HG02642 (cell line): ENCODE results near the gene GPC5.
A peak's percentile ranks its signal among the peaks of the same experiment; 100 is the strongest.
"Not testable (repeated sequence)": the region's sequence is repeated elsewhere in the genome, so short reads cannot be mapped to it uniquely, and the experiment has no call there.

Experiments
- ATAC-seq: cut with Tn5 transposase; IDR thresholded peaks from one replicate; pipeline ENCODE4 v1.9.1; 2021; ENCODE audit warnings: mild to moderate bottlenecking; ENCODE audit not compliant: unreplicated experiment, poor library complexity

Gene GPC5

GRCh38 chr13:91632086-91632485, 233.7 kb downstream of the GPC5 start:
- no peak for ATAC-seq

GRCh38 chr13:91639330-91639729, 240.9 kb downstream of the GPC5 start:
- ATAC-seq: no peak

GRCh38 chr13:91643394-91643793, 245.0 kb downstream of the GPC5 start:
- ATAC-seq: no peak

- ATAC-seq: no peak
These were observed 246.4 kb downstream of the GPC5 start for GRCh38 chr13:91644806-91645205.

- ATAC-seq: no peak
These were observed 249.1 kb downstream of the GPC5 start for GRCh38 chr13:91647361-91647990.

- no peak for ATAC-seq
These were observed 249.6 kb downstream of the GPC5 start for GRCh38 chr13:91648012-91648411.

GRCh38 chr13:91649456-91649855, 251.0 kb downstream of the GPC5 start:
- no peak for ATAC-seq

- ATAC-seq: no peak
These were observed 254.2 kb downstream of the GPC5 start for GRCh38 chr13:91652404-91653301.

- ATAC-seq: no peak
These were observed 257.3 kb downstream of the GPC5 start for GRCh38 chr13:91655731-91656130.

GRCh38 chr13:91657283-91657682, 258.9 kb downstream of the GPC5 start:
- no peak for ATAC-seq

GRCh38 chr13:91659256-91660075, 261.0 kb downstream of the GPC5 start:
- no peak for ATAC-seq

GRCh38 chr13:91660076-91660415, 261.6 kb downstream of the GPC5 start:
- ATAC-seq: no peak

- ATAC-seq: peak; percentile 80
These were observed 263.5 kb downstream of the GPC5 start for GRCh38 chr13:91661692-91662490.

GRCh38 chr13:91664039-91664438, 265.6 kb downstream of the GPC5 start:
- ATAC-seq: no peak

- ATAC-seq: no peak
These were observed 269.1 kb downstream of the GPC5 start for GRCh38 chr13:91667486-91667885.

GRCh38 chr13:91668866-91669495, 270.6 kb downstream of the GPC5 start:
- ATAC-seq: no peak

GRCh38 chr13:91674347-91674746, 275.9 kb downstream of the GPC5 start:
- ATAC-seq: not testable (repeated sequence)

GRCh38 chr13:91684746-91685145, 286.3 kb downstream of the GPC5 start:
- no peak for ATAC-seq

- ATAC-seq: no peak
These were observed 292.5 kb downstream of the GPC5 start for GRCh38 chr13:91690944-91691343.

GRCh38 chr13:91693466-91693865, 295.0 kb downstream of the GPC5 start:
- ATAC-seq: no peak
